GM23248 (cell line): ENCODE results near the gene XPO4.

Experiments used
- EZH2 ChIP-seq: fragments of 200-600 bp; sonication (generic); IDR thresholded peaks from 2 replicates; pipeline ENCODE4 v1.6.1; 2018; ENCODE audit warnings: antibody characterized with exemption, mild to moderate bottlenecking; ENCODE audit not compliant: insufficient read depth, poor library complexity, severe bottlenecking
- EZH2phosphoT487 ChIP-seq: fragments of 200-600 bp; sonication (generic); IDR thresholded peaks from 2 replicates; pipeline ENCODE4 v1.6.1; 2018; ENCODE audit warnings: antibody characterized with exemption, moderate library complexity, mild to moderate bottlenecking, low read depth; ENCODE audit not compliant: insufficient read depth

GRCh38 chr13:20825477-20825875, 77.1 kb downstream of the XPO4 start:
- TF ChIP-seq EZH2phosphoT487 = no peak
- no peak for TF ChIP-seq EZH2
